Breast epithelium (tissue), 3 donors: ENCODE results near the gene B4GALT2.

Experiments used
- POLR2A ChIP-seq: fragments of 450-650 bp; IDR thresholded peaks from one replicate; pipeline ENCODE4 v1.6.1; 2016; ENCODE audit warnings: antibody characterized with exemption, mild to moderate bottlenecking, moderate library complexity
- POLR2AphosphoS5 ChIP-seq, 3 donors: sonication (generic); formaldehyde crosslinking; IDR thresholded peaks; one replicate each; pipeline ENCODE4 v1.6.1; 2017; ENCODE audit warnings: antibody characterized with exemption in 3 of 3
- TF ChIP-seq, protein P1 (sequence below), 3 donors: fragments of 450-650 bp; IDR thresholded peaks; one replicate each; pipeline ENCODE4 v1.5.1; 2016 to 2017; ENCODE audit warnings: antibody characterized with exemption in 3 of 3, mild to moderate bottlenecking in 3 of 3, moderate library complexity in 3 of 3

GRCh38 chr1:43960798-43961197, 18.2 kb upstream of the B4GALT2 start:
- TF ChIP-seq, protein P1, sequence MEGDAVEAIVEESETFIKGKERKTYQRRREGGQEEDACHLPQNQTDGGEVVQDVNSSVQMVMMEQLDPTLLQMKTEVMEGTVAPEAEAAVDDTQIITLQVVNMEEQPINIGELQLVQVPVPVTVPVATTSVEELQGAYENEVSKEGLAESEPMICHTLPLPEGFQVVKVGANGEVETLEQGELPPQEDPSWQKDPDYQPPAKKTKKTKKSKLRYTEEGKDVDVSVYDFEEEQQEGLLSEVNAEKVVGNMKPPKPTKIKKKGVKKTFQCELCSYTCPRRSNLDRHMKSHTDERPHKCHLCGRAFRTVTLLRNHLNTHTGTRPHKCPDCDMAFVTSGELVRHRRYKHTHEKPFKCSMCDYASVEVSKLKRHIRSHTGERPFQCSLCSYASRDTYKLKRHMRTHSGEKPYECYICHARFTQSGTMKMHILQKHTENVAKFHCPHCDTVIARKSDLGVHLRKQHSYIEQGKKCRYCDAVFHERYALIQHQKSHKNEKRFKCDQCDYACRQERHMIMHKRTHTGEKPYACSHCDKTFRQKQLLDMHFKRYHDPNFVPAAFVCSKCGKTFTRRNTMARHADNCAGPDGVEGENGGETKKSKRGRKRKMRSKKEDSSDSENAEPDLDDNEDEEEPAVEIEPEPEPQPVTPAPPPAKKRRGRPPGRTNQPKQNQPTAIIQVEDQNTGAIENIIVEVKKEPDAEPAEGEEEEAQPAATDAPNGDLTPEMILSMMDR (IDR thresholded peaks at IDR 0.05) = no peak
- no peak for TF ChIP-seq POLR2AphosphoS5 (IDR thresholded peaks at IDR 0.05)
- no peak for TF ChIP-seq POLR2A
